Measurements from ENCODE around the gene KCNC2.

DNA sequence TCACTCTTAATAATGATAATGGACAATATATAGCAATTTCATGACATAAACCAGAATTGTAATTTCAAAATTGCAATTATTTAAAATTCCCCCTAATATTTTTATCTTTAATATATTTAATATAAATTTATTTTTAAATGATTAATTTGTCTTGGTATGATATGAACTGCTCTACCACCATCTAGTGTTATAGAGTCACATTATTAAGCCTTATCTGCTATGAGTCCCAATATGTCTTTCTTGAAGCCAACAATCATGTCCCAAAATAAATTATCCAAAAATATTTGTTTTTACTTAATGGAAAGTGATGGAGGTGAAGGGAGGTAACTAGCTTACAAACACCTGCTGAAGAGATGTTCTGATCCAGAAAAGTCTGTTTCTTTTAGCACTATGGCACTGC, 151.4 kb downstream of the KCNC2 start:
- no peak for TF ChIP-seq POLR2A (IDR thresholded peaks at IDR 0.05; ENCODE audit: low read depth, low read length)
- TF ChIP-seq, protein P1, sequence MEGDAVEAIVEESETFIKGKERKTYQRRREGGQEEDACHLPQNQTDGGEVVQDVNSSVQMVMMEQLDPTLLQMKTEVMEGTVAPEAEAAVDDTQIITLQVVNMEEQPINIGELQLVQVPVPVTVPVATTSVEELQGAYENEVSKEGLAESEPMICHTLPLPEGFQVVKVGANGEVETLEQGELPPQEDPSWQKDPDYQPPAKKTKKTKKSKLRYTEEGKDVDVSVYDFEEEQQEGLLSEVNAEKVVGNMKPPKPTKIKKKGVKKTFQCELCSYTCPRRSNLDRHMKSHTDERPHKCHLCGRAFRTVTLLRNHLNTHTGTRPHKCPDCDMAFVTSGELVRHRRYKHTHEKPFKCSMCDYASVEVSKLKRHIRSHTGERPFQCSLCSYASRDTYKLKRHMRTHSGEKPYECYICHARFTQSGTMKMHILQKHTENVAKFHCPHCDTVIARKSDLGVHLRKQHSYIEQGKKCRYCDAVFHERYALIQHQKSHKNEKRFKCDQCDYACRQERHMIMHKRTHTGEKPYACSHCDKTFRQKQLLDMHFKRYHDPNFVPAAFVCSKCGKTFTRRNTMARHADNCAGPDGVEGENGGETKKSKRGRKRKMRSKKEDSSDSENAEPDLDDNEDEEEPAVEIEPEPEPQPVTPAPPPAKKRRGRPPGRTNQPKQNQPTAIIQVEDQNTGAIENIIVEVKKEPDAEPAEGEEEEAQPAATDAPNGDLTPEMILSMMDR (IDR thresholded peaks at IDR 0.05; ENCODE audit: extremely low read depth in 1 of 2, insufficient read depth in 1 of 2, low read depth in 1 of 2, low read length in 2 of 2) = no peak

Data from endothelial cell of umbilical vein (primary cell).